ENCODE data around the gene EHD2. TPM values are rescaled to one million over a fixed set of nuclear protein-coding genes. Genes with fewer than 3 reads are reported as not detected.

Gene EHD2
- total and polyA plus RNA-seq, 2 of the 4 experiments (the other 2 are of a cell fraction): 35.3 to 181 TPM

GRCh38 chr19:47704024-47704423, 9.2 kb upstream of the EHD2 start:
- ChIA-PET CTCF (interaction anchor here (1.4 to 1.8 kb wide), 5 partner anchors 9 to 276 kb away, joined by 3 to 8 read pairs (median 4); partner anchors contain the start of genes EHD2 and NAPA), POLR2A (ENCODE audit: unreplicated experiment) (interaction anchor here (0.5 kb wide), 1 partner anchor 225 kb away, joined by 4 read pairs; no protein-coding TSS in a partner anchor)
- Histone ChIP-seq H3K27ac (ENCODE audit: insufficient read depth, low read length) (peak overlapping the region; percentile 67; the same call in 1 of the 2 replicates), H2AK9ac (replicated peaks; ENCODE audit: low read depth, low read length, poor library complexity) (peak overlapping the region; percentile 9), H3K4me2 (ENCODE audit: low read depth, low read length) (peak overlapping the region; percentile 24; the same call in 1 of the 2 replicates), H4K91ac (ENCODE audit: insufficient read depth, low read depth, low read length) (no peak overlapping the region), H2AFZ (replicated peaks; ENCODE audit: low read length, poor library complexity) (no peak overlapping the region), H3K56ac (ENCODE audit: extremely low read depth, insufficient read depth, low read length) (no peak overlapping the region), H3K79me1 (ENCODE audit: low read depth in 1 of 2, low read length in 2 of 2) (peaks cover 0 to 14% of the 10 kb centered on the region in 2 experiments; a peak in 1 of 4 replicates), H3K27me3 (ENCODE audit: control insufficient read depth, insufficient read depth, low read length) (no peaks in the 10 kb centered on the region), H3K23ac (ENCODE audit: low read depth, low read length) (peak overlapping the region; percentile 16; the same call in 1 of the 2 replicates), H2BK5ac (ENCODE audit: low read depth, low read length, poor library complexity, severe bottlenecking) (peak overlapping the region; percentile 81), H3K18ac (ENCODE audit: low read depth, low read length) (no peak overlapping the region), H2AK5ac (ENCODE audit: low read depth, low read length) (peak overlapping the region; percentile 78; the same call in 1 of the 2 replicates), H4K8ac (ENCODE audit: low read depth in 2 of 2, low read length in 2 of 2) (no peak overlapping the region), H3K4me1 (ENCODE audit: control insufficient read depth, insufficient read depth, low read length) (peaks cover 5% of the 10 kb centered on the region), H2BK120ac (ENCODE audit: low read depth, low read length) (0 out of 2 replicates have a peak overlapping the region, but pooled peaks have one; percentile 58), H3K4me3 (ENCODE audit: insufficient read depth, low read depth, low read length) (no peak overlapping the region), H3K9me3 (ENCODE audit: control insufficient read depth, insufficient read depth, low read length) (peaks cover 4% of the 10 kb centered on the region; the same call in 1 of the 2 replicates), H3K9me1 (ENCODE audit: insufficient read depth, low read length) (peaks cover 4% of the 10 kb centered on the region), H3K14ac (replicated peaks; ENCODE audit: low read depth, low read length) (no peak overlapping the region), H2BK15ac (ENCODE audit: low read depth, low read length) (no peak overlapping the region), H2BK20ac (ENCODE audit: low read depth, low read length) (no peak overlapping the region), H3K9ac (ENCODE audit: low read depth, low read length) (no peak overlapping the region), H4K20me1 (ENCODE audit: insufficient read depth, low read length) (peaks cover 35% of the 10 kb centered on the region), H3K4ac (ENCODE audit: low read depth, low read length) (peak overlapping the region; percentile 71; the same call in 1 of the 2 replicates), H3K36me3 (ENCODE audit: control insufficient read depth, insufficient read depth, low read length) (peaks cover 30% of the 10 kb centered on the region; the same call in 1 of the 2 replicates), H4K5ac (ENCODE audit: low read depth, low read length) (no peak overlapping the region)
- no TSS peak for BruUV-seq (replicated peaks)
- 10% methylated on average over 9 of the region's 11 CpGs; no CpG with 5 or more reads in 1 of the 2 experiments for WGBS, 2 experiments (ENCODE audit: extremely low coverage in 2 of 2, insufficient read length in 1 of 2)
- ATAC-seq (ENCODE audit: low read depth): peak; percentile 65
- intact Hi-C loops (cut with micrococcal nuclease): no loop called here
- peak; percentile 99 for DNase-seq
- dilution Hi-C loops (cut with HindIII; ENCODE audit: low sequenced_read_pairs, unreplicated experiment): no loop called here
- in situ Hi-C loops (cut with MboI; ENCODE audit: low sequenced_read_pairs): loop anchor here (25.0 kb wide), 1 partner anchor 417 kb away; no protein-coding TSS in a partner anchor
- TF ChIP-seq ELK1 (IDR thresholded peaks at IDR 0.05; ENCODE audit: borderline replicate concordance, low read depth, low read length): no peak
- TF ChIP-seq RAD21 (IDR thresholded peaks at IDR 0.05; ENCODE audit: low read length): no peak
- no peak for TF ChIP-seq CHD1 (IDR thresholded peaks at IDR 0.05; ENCODE audit: low read depth, low read length)
- no peak for TF ChIP-seq MAFK (IDR thresholded peaks at IDR 0.05; ENCODE audit: low read depth, low read length)
- peak; percentile 43; the same call in 1 of the 2 replicates for TF ChIP-seq NFE2L2 (IDR thresholded peaks at IDR 0.05; ENCODE audit: low read depth, low read length)
- peak; percentile 94 for TF ChIP-seq BHLHE40 (IDR thresholded peaks at IDR 0.05; ENCODE audit: low read depth, low read length)
- no peak for TF ChIP-seq POLR2A (IDR thresholded peaks at IDR 0.05; ENCODE audit: low read depth, low read length)
- no peak for TF ChIP-seq SMC3 (IDR thresholded peaks at IDR 0.05; ENCODE audit: low read depth, low read length)
- TF ChIP-seq MXI1 (IDR thresholded peaks at IDR 0.05; ENCODE audit: borderline replicate concordance, low read depth, low read length): 0 out of 2 replicates have a peak, but pooled peaks have one; percentile 44
- TF ChIP-seq RFX5 (IDR thresholded peaks at IDR 0.05; ENCODE audit: low read depth, low read length): no peak
- no peak for TF ChIP-seq USF2 (IDR thresholded peaks at IDR 0.05; ENCODE audit: low read depth, low read length)
- peak; percentile 97 for TF ChIP-seq FOS (IDR thresholded peaks at IDR 0.05; ENCODE audit: low read depth, low read length)
- peak; percentile 90 for TF ChIP-seq CEBPB (IDR thresholded peaks at IDR 0.05; ENCODE audit: low read depth, low read length)
- TF ChIP-seq, protein P1, sequence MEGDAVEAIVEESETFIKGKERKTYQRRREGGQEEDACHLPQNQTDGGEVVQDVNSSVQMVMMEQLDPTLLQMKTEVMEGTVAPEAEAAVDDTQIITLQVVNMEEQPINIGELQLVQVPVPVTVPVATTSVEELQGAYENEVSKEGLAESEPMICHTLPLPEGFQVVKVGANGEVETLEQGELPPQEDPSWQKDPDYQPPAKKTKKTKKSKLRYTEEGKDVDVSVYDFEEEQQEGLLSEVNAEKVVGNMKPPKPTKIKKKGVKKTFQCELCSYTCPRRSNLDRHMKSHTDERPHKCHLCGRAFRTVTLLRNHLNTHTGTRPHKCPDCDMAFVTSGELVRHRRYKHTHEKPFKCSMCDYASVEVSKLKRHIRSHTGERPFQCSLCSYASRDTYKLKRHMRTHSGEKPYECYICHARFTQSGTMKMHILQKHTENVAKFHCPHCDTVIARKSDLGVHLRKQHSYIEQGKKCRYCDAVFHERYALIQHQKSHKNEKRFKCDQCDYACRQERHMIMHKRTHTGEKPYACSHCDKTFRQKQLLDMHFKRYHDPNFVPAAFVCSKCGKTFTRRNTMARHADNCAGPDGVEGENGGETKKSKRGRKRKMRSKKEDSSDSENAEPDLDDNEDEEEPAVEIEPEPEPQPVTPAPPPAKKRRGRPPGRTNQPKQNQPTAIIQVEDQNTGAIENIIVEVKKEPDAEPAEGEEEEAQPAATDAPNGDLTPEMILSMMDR (conservative IDR thresholded peaks at IDR 0.05; ENCODE audit: low read depth, low read length): no peak
- TF ChIP-seq RCOR1 (IDR thresholded peaks at IDR 0.05; ENCODE audit: insufficient replicate concordance, low read length): peak; percentile 94

Measured in IMR-90 (cell line).